GM18526 (cell line): ENCODE data around the gene KDM7A.

ENCODE experiments used
- POLR2A ChIP-seq: IDR thresholded peaks from 3 replicates; pipeline ENCODE4 v1.6.1; 2011; ENCODE audit not compliant: insufficient read length; ENCODE audit errors: extremely low read depth

Gene KDM7A

GRCh38 chr7:140176811-140177702 lies at the start of gene KDM7A:
KDM7A (minus strand) TSS chr7:140176983; CDS start chr7:140176937, 46 bp downstream.
- no peak for TF ChIP-seq POLR2A

- TF ChIP-seq POLR2A: no peak
Measured at GRCh38 chr7:140225562-140226249, 48.9 kb upstream of the KDM7A start.

GRCh38 chr7:140223515-140224221 lies 46.9 kb upstream of the KDM7A start:
- TF ChIP-seq POLR2A: no peak

GRCh38 chr7:140222814-140223213 lies 46.0 kb upstream of the KDM7A start:
- TF ChIP-seq POLR2A: no peak

- no peak for TF ChIP-seq POLR2A
Measured at GRCh38 chr7:140219672-140220524, 43.1 kb upstream of the KDM7A start.

GRCh38 chr7:140218656-140219055 lies 41.9 kb upstream of the KDM7A start:
- TF ChIP-seq POLR2A: no peak

- no peak for TF ChIP-seq POLR2A
Measured at GRCh38 chr7:140217750-140218501, 41.1 kb upstream of the KDM7A start.

- TF ChIP-seq POLR2A: no peak
Measured at GRCh38 chr7:140215281-140215680, 38.5 kb upstream of the KDM7A start.

GRCh38 chr7:140214075-140214684 lies 37.4 kb upstream of the KDM7A start:
- no peak for TF ChIP-seq POLR2A

- no peak for TF ChIP-seq POLR2A
Measured at GRCh38 chr7:140213684-140214074, 36.9 kb upstream of the KDM7A start.

- no peak for TF ChIP-seq POLR2A
Measured at GRCh38 chr7:140212100-140212881, 35.5 kb upstream of the KDM7A start.

- TF ChIP-seq POLR2A: no peak
Measured at GRCh38 chr7:140211698-140212097, 34.9 kb upstream of the KDM7A start.
